ENCODE measurements around the gene LRRC27. TPM values are rescaled to one million over a fixed set of nuclear protein-coding genes. Genes with fewer than 3 reads are reported as not detected.
A peak's percentile ranks its signal among the peaks of the same experiment; 100 is the strongest.
"Not testable (repeated sequence)": the region's sequence is repeated elsewhere in the genome, so short reads cannot be mapped to it uniquely, and the experiment has no call there.

LRRC27 gene
- total and polyA plus RNA-seq, 8 donors: 11.7 to 35.1 (median 28.3) TPM

DNA sequence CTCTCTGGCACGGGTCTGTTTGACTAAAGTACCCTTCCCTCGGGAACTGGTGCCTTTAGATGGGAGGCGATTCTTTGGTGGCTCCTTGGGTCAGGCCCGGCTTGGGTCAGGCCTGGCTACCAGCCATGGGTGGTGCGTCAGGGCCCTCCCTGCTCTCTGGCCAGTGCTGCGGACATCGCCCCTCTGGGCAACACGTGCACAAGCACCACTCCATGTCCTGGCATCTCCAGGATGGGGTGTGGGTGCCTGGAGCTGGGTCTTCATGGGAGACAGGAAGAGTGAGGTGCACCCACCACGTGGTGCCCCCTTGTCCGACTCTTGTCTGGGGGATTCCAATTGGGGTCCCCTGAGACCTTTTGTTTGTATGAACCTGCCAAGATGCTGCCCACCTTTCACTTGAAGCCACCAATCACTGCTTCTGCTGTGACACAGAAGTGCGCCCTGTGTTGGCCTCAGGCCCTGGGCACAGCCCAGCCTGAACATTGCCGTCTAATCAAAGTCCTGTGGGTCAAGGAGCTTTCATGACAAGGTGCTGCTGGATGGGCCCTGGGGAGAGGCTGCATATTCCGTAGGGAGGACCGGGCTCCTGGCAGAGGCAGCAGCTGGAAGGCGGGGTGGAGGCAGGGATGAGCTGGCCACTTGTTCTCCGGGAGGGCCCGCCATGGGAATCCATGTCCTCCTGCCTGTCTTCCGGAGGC, 53.9 kb downstream of the LRRC27 start:
- no peaks in the 10 kb centered on the region for H3K36me3 ChIP-seq
- peaks cover 3 to 16% of the 10 kb centered on the region in 2 donors for H3K4me1 ChIP-seq
- intact Hi-C loops (cut with DNase I): loop anchor here in 1 of 2 donors (5.0 kb wide), 1 partner anchor 66 kb away; no protein-coding TSS in a partner anchor
- H3K4me3 ChIP-seq: no peak overlapping the region
- H3K27me3 ChIP-seq: no peaks in the 10 kb centered on the region
- ATAC-seq: no peak
- H3K27ac ChIP-seq: no peak overlapping the region
- TF ChIP-seq, protein P1, sequence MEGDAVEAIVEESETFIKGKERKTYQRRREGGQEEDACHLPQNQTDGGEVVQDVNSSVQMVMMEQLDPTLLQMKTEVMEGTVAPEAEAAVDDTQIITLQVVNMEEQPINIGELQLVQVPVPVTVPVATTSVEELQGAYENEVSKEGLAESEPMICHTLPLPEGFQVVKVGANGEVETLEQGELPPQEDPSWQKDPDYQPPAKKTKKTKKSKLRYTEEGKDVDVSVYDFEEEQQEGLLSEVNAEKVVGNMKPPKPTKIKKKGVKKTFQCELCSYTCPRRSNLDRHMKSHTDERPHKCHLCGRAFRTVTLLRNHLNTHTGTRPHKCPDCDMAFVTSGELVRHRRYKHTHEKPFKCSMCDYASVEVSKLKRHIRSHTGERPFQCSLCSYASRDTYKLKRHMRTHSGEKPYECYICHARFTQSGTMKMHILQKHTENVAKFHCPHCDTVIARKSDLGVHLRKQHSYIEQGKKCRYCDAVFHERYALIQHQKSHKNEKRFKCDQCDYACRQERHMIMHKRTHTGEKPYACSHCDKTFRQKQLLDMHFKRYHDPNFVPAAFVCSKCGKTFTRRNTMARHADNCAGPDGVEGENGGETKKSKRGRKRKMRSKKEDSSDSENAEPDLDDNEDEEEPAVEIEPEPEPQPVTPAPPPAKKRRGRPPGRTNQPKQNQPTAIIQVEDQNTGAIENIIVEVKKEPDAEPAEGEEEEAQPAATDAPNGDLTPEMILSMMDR (IDR thresholded peaks at IDR 0.05): no peak
- DNase-seq: peak in 1 of 4 donors; percentile 65
- no peaks in the 10 kb centered on the region for H3K9me3 ChIP-seq

DNA sequence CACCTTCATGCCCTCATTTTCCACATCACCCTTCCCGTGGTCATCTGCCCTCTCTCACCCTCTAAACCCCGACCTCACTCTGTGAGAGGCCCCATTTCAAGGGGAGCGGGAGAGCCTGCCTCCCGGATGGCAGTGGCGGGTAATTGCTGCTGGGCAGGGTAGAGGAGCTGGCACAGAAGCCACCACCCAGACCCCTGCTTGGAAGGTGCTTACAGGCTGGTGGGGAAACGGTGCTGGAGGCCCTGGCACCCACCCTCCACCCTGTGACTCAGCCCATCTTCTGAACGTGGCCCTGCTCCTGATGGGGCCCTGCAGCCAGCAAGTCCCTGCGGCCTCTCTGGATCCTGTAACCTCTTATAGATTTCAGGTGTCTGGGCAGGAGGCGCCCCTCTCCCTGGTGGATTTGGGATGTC, 54.4 kb downstream of the LRRC27 start:
- no peaks in the 10 kb centered on the region for H3K36me3 ChIP-seq
- ATAC-seq: no peak
- intact Hi-C loops (cut with DNase I): loop anchor here in 1 of 2 donors (5.0 kb wide), 1 partner anchor 66 kb away; no protein-coding TSS in a partner anchor

DNA sequence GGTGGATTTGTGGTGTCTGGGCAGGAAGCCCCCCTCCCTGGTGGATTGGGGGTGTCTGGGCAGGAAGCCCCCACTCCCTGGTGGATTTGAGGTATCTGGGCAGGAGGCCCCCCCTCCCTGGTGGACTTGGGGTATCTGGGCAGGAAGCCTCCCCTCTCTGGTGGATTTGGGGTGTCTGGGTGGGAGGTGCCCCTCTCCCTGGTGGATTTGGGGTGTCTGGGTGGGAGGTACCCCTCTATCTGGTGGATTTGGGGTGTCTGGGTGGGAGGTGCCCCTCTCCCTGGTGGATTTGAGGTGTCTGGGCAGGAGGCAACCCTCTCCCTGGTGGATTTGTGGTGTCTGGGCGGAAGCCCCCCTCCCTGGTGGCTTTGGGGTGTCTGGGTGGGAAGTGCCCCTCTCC, 54.9 kb downstream of the LRRC27 start:
- intact Hi-C loops (cut with DNase I): loop anchor here in 1 of 2 donors (5.0 kb wide), 1 partner anchor 65 kb away; no protein-coding TSS in a partner anchor
- H3K4me3 ChIP-seq, H3K27ac ChIP-seq, ATAC-seq, H3K36me3 ChIP-seq, H3K27me3 ChIP-seq, H3K9me3 ChIP-seq: not testable (repeated sequence)
- peak in 2 of 4 donors; percentile 29 to 43 for DNase-seq
- peaks cover 3 to 16% of the 10 kb centered on the region in 2 donors for H3K4me1 ChIP-seq

More for the DNA sequence above, 54.4 kb downstream of the LRRC27 start:
- peaks cover 3 to 16% of the 10 kb centered on the region in 2 donors for H3K4me1 ChIP-seq
- TF ChIP-seq, protein P1 (IDR thresholded peaks at IDR 0.05): no peak
- no peak overlapping the region for H3K27ac ChIP-seq
- H3K4me3 ChIP-seq: no peak overlapping the region
- DNase-seq: peak in 1 of 4 donors; percentile 27
- no peaks in the 10 kb centered on the region for H3K27me3 ChIP-seq
- H3K9me3 ChIP-seq: no peaks in the 10 kb centered on the region

DNA sequence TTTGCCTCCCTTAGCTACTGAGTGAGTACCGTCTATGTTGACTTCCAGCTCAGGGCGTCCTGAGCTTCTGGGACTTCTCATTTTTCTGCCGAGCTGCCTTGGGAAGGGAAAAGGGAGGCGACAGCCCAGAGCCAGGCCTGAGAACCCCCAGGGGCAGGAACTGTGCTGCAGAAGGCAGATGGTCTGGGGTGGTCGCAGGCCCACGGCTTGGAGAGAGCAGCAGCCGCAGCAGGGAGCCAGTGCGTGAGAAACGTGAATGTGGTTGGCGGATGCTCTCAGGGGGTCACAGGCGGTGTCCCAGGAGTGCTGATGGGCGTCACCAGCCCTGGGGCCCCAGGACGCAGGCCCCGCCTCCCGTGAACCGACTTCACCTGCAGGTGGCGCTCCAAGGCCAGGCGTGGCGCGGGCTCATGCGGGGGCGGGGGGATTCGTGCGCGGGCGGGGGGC, 55.8 kb downstream of the LRRC27 start:
- DNase-seq (peak in 3 of 4 donors; percentile 73 to 94 (median 76)), ATAC-seq (peak; percentile 94)
- intact Hi-C loops (cut with DNase I): loop anchor here in 1 of 2 donors (5.0 kb wide), 1 partner anchor 65 kb away; no protein-coding TSS in a partner anchor
- Histone ChIP-seq H3K4me1 (peaks cover 3 to 16% of the 10 kb centered on the region in 2 donors), H3K9me3 (no peaks in the 10 kb centered on the region), H3K27ac (no peak overlapping the region), H3K4me3 (no peak overlapping the region), H3K36me3 (no peaks in the 10 kb centered on the region), H3K27me3 (no peaks in the 10 kb centered on the region)
- TF ChIP-seq, protein P1 (IDR thresholded peaks at IDR 0.05): peak; percentile 58 to 82

DNA sequence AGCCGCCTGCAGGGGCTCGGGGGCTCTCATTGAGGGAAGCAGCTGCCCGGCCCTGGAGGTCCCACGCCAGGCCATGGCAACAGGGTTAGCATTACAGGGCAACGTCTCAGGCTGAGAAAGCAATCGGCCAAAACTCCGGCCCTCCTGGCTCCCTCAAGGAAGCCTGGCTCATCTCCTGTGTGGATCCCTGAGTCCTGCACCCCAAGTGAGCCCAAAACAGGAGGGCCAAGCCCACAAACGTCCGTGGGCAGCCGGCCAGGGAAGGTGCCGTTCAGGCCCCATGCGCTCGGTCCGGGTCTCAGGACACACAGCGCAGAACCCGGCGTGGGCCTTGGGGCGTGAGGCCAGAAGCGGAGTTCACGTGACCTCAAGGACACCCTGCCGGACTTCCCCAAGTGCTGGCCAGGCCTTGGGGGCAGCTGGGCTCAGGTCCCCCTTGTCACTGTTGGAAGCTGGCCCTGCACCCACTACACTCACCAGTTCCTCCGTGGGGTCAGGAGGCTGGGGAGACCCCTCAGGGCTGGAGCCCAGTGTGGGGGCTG, 57.0 kb downstream of the LRRC27 start:
- H3K4me3 ChIP-seq: no peak overlapping the region
- peak; percentile 35 for ATAC-seq
- intact Hi-C loops (cut with DNase I): loop anchor here in 1 of 2 donors (5.0 kb wide), 1 partner anchor 63 kb away; no protein-coding TSS in a partner anchor

More for the DNA sequence above, 57.0 kb downstream of the LRRC27 start:
- Histone ChIP-seq H3K27ac (no peak overlapping the region), H3K27me3 (no peaks in the 10 kb centered on the region), H3K36me3 (no peaks in the 10 kb centered on the region), H3K9me3 (no peaks in the 10 kb centered on the region), H3K4me1 (peaks cover 3 to 16% of the 10 kb centered on the region in 2 donors)
- TF ChIP-seq, protein P1 (IDR thresholded peaks at IDR 0.05): no peak
- peak in 2 of 4 donors; percentile 56 to 81 for DNase-seq

Data from left lung (tissue), 10 donors.